Esophagus muscularis mucosa (tissue), 4 donors: ENCODE results near the gene KDSR.

Experiments used
- CTCF ChIP-seq, 3 experiments: fragments of 200-600 bp in 2 of 3; fragments of 450-650 bp in 1 of 3; sonication (generic) in 2 of 3; IDR thresholded peaks; one replicate each; pipeline ENCODE4 v1.5.1; 2017 to 2019; ENCODE audit warnings: antibody characterized with exemption in 3 of 3, mild to moderate bottlenecking in 2 of 3, moderate library complexity in 1 of 3
- EP300 ChIP-seq: sonication (generic); formaldehyde crosslinking; IDR thresholded peaks from one replicate; pipeline ENCODE4 v1.6.1; 2017; ENCODE audit warnings: antibody characterized with exemption
- POLR2A ChIP-seq: fragments of 450-650 bp; IDR thresholded peaks from one replicate; pipeline ENCODE4 v1.6.1; 2017; ENCODE audit warnings: antibody characterized with exemption, moderate library complexity, mild to moderate bottlenecking, low read depth
- POLR2AphosphoS5 ChIP-seq, 2 donors: sonication (generic); formaldehyde crosslinking; IDR thresholded peaks; one replicate each; pipeline ENCODE4 v1.6.1; 2017; ENCODE audit warnings: antibody characterized with exemption in 2 of 2

GRCh38 chr18:63373161-63373560 is 6.2 kb upstream of the KDSR start:
- TF ChIP-seq CTCF (IDR thresholded peaks at IDR 0.05) (no peak), POLR2A (no peak), EP300 (no peak), POLR2AphosphoS5 (IDR thresholded peaks at IDR 0.05) (no peak)
